Brain microvascular endothelial cell (primary cell): ENCODE data around the gene HMGCR.
"Not testable (repeated sequence)": the region's sequence is repeated elsewhere in the genome, so short reads cannot be mapped to it uniquely, and the experiment has no call there.

Experiments used
- DNase-seq: peaks from one replicate; pipeline ENCODE4 v3.0.0-alpha.2; 2020
- H3K27ac ChIP-seq: fragments of 250-450 bp; sonication (Bioruptor Pico); 2 replicates; pipeline ENCODE4 v1.5.1; 2020; ENCODE audit warnings: mild to moderate bottlenecking, moderate library complexity
- H3K27me3 ChIP-seq: fragments of 250-450 bp; sonication (Bioruptor Pico); replicated peaks from 2 replicates; pipeline ENCODE4 v1.5.1; 2020; ENCODE audit warnings: mild to moderate bottlenecking
- H3K36me3 ChIP-seq: fragments of 250-450 bp; sonication (Bioruptor Pico); replicated peaks from 2 replicates; pipeline ENCODE4 v1.5.1; 2020; ENCODE audit warnings: mild to moderate bottlenecking
- H3K4me3 ChIP-seq: 2 replicates; pipeline ENCODE4 v1.5.1; 2011; ENCODE audit warnings: low read depth, mild to moderate bottlenecking, control low read depth, low read length, moderate library complexity
- CTCF ChIP-seq: IDR thresholded peaks from 2 replicates; pipeline ENCODE4 v1.5.1; 2011; ENCODE audit warnings: low read depth, mild to moderate bottlenecking, moderate library complexity, low read length, control low read depth, inconsistent platforms; ENCODE audit errors: missing control alignments
- in situ Hi-C: cut with HindIII; loops from 2 replicates; pipeline ENCODE4 v1.10.0; 2017; ENCODE audit warnings: low sequenced_read_pairs, low pct_ligation_motif_present

Gene HMGCR

GRCh38 chr5:75330404-75330803, 6.6 kb upstream of the HMGCR start:
- Histone ChIP-seq H3K27me3 (no peaks in the 10 kb centered on the region), H3K4me3 (no peak overlapping the region), H3K27ac (no peak overlapping the region)

GRCh38 chr5:75331095-75332090, 5.6 kb upstream of the HMGCR start:
- TF ChIP-seq CTCF, result peak; percentile 33
- in situ Hi-C loops, result no loop called here
- H3K27me3 ChIP-seq, result no peaks in the 10 kb centered on the region
- H3K36me3 ChIP-seq, result no peaks in the 10 kb centered on the region
- H3K4me3 ChIP-seq, result no peak overlapping the region
- no peak overlapping the region for H3K27ac ChIP-seq
- no peak for DNase-seq

More at GRCh38 chr5:75330404-75330803, 6.6 kb upstream of the HMGCR start:
- DNase-seq, result no peak
- H3K36me3 ChIP-seq, result no peaks in the 10 kb centered on the region
- TF ChIP-seq CTCF, result no peak
- in situ Hi-C loops, result no loop called here

- H3K36me3 ChIP-seq, H3K4me3 ChIP-seq, in situ Hi-C loops, DNase-seq, H3K27me3 ChIP-seq, H3K27ac ChIP-seq: not testable (repeated sequence)
Observed at GRCh38 chr5:75333759-75334158, 3.3 kb upstream of the HMGCR start.

- H3K4me3 ChIP-seq, H3K27ac ChIP-seq, H3K27me3 ChIP-seq, DNase-seq, H3K36me3 ChIP-seq, in situ Hi-C loops: not testable (repeated sequence)
Observed at GRCh38 chr5:75334413-75334812, 2.6 kb upstream of the HMGCR start.

- in situ Hi-C loops, result no loop called here
- TF ChIP-seq CTCF, result no peak
- Histone ChIP-seq H3K36me3 (no peaks in the 10 kb centered on the region), H3K27ac (no peak overlapping the region), H3K27me3 (no peaks in the 10 kb centered on the region), H3K4me3 (no peak overlapping the region)
- DNase-seq, result no peak
Observed at GRCh38 chr5:75335486-75335885, 1.5 kb upstream of the HMGCR start.

- H3K27me3 ChIP-seq, result no peaks in the 10 kb centered on the region
- DNase-seq, result peak; percentile 86
- H3K27ac ChIP-seq, result peak overlapping the region; percentile 77
- H3K36me3 ChIP-seq, result no peaks in the 10 kb centered on the region
- TF ChIP-seq CTCF, result peak; percentile 73
- H3K4me3 ChIP-seq, result peak overlapping the region; percentile 73
- in situ Hi-C loops, result no loop called here
Observed at GRCh38 chr5:75335952-75336614, 937 bp upstream of the HMGCR start.
